GM21786 (cell line): ENCODE data around the gene NUP214.

Experiments
- ATAC-seq: cut with Tn5 transposase; IDR thresholded peaks from one replicate; pipeline ENCODE4 v1.9.1; 2021; ENCODE audit not compliant: unreplicated experiment

The NUP214 gene

DNA sequence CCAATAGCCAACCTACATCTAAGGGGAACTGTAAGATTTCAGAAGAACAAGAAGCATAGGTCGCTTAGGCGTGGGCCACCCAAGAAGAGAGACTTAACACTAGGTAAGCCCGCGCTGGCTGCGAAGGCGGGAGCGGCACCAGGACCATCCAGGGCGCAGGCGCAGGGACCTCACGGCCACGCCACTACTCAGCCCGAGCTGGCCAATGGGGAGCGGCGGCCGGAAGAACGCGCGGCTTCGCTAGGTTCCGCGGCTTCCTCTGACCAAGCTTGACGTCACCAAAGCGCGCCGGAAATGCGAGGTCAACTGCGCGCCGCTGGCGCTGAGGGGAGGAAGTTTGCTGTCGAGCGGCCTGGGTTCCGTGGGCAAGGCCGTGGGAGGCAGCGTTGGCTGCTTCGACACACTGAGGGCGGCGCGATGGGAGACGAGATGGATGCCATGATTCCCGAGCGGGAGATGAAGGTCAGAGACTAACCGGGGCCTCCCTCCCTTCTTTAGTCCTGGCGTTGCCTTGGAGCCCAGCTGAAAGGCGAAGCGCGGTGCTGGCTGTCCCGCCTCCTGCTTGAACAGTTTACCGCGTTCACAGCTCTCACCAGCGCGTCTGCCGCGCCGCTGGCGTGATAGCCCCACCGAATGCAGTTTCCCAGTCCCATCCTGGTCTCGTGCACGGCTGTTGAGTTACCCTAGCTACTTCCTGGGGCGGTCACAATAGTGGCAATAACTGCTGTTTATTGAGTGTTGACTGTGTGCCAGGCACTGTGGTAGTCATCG is at the start of gene NUP214:
TSS of gene NUP214 (plus strand) at position 299 of the 771 bp plus-strand sequence. CDS start at position 418, 119 bp downstream.
- peak; percentile 97 for ATAC-seq

DNA sequence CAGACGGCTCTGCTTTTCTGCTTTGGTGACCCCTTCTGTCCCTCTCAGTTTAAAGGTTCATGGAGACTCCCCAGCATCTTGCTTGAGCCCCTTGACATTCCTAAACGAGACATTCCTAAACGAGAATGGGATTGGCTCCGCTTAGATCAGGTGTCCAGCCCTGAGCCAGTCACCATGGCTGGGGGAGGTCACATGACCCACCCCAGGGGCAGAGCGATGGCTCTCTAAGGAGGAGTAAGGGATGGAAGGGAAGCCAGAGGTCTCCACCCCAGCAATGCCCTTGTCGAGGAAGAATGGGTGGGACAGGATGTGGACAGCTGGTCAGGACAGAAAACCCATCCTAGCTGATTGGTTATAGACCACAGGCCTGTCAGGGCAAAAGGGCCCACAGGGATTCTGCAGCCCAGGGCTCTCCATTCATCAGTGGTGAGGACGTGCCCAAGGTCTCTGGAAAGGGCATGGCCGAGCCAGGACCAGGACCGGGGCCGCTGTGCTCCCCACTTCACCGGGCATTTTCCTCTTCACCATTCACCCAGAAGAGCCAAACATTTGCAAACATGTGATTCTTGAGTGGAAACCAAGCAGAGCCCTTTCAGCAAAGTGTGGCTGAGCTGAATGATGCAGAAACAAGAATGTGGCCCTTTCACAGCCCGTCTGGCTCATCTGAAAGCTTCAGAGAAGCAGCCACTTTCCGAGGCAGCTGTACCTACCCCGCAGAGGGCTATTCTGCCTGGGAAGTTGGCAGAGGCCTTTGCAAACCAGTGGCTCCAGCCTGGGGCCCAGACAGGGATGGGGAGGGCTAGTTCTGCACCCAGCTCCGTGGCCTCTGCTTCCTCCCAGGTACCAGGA is 48.8 kb upstream of the NUP214 start:
- no peak for ATAC-seq

DNA sequence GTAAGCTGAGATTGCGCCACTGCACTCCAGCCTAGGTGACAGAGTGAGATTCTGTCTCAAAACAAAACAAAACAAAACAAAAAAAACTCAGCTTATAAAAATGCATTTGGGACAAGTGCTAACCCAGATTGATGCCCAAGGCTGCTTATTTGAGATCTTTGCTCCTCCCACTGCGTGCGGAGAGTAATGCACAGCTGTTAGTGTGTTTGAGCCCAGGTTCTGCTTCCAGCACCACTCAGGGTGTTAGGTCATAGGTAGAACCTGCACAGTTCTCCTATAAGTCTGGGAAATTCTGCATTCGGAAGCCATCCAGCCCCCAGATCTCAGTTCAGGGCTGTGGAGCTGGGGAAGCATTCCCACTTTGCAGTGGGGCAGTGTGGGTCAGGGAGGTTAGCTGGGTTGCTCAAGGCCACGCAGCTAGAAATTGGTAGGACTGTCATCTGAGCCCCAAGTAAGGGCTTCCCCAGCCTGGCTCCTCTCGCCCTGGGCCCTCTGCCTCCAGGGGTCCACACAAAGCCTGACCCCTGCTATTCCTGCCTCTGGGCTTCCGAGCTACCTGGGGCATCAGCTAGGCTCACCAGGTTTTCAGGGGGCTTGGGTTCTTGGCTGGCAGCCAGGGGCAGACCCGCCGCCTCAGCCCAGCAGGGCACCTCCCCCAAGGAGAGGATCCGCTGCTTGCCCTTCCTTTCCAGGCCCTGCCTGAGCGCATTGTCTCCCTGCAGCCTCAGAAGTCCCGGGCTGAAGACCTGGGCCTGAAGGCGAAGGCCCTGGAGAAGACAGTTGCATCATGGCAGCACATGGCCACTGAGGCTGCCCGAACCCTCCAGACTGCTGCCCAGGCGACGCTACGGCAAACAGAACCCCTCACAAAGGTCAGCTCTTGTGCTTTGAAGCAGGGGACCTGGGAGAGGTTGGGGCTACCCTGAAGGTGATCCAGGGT is 46.7 kb upstream of the NUP214 start:
- ATAC-seq = no peak

DNA sequence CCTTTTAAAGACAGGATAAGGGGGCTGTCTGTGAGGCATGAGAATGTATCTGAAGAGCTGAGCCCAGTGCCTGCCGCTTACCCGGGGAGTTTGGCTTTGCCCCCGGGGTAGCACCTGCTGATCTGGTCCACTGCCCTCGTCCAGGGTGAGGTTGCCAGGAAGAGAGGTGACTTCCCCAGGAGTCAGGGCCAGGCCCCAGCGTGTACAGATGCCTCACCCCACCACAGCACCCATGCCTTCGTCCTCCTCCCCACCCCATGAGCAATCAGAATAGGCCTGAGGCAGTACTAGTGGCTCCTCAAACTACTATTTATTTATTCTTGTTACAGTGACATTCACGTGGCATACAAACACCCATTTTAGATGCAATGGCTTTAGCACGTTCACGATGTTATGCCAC is 44.8 kb upstream of the NUP214 start:
- no peak for ATAC-seq

DNA sequence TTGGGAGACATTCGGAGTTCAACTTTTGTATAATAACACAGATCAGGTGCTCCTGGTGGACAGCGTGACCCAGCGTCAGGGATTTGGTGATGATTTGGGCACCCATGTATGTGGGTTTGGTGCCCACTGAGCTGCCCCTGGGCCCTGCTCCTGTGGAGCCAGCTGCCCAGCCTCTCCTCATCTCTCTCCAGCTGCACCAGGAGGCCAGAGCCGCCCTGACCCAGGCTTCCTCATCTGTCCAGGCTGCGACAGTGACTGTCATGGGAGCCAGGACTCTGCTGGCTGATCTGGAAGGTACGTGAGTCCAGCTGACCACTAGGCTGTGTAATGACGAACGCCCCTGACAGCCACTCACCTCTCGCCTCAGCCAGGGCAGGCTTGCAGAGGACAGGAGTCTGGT is 43.5 kb upstream of the NUP214 start:
- no peak for ATAC-seq

DNA sequence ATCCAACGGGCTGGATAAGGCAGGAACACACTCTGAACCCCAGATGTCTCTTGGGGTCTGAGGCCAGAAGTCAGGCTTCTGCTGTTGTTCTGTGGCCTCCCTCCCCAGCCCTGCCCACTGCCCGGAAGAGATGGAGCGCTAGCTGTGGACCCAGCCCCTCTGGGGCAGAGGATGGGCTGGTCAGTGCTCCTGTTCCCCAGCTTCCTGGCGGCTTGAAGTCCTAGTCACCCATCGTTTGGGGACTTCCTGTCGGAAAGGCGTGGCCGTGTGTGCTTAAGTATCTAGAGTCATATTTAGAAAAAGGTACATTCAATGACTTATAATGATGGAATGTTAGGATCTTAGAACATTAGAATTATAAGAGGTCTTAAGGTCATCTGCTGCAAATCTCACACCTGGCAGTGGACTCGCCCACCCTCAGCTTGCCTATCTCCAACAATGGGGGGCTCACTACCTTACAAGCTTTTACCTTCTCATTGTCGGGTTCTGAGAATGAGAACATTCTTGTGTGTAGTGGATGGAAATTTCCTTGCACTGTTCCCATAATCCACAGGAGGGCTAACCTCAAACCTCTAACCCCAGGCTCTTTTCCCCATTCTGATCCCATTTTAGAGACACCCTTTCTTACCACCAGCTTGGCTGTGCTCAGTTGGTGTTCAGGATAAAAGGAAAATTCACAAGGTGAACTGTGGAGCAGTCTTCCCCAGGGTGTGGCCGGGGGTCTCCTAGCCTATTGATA is 42.4 kb upstream of the NUP214 start:
- ATAC-seq = no peak

DNA sequence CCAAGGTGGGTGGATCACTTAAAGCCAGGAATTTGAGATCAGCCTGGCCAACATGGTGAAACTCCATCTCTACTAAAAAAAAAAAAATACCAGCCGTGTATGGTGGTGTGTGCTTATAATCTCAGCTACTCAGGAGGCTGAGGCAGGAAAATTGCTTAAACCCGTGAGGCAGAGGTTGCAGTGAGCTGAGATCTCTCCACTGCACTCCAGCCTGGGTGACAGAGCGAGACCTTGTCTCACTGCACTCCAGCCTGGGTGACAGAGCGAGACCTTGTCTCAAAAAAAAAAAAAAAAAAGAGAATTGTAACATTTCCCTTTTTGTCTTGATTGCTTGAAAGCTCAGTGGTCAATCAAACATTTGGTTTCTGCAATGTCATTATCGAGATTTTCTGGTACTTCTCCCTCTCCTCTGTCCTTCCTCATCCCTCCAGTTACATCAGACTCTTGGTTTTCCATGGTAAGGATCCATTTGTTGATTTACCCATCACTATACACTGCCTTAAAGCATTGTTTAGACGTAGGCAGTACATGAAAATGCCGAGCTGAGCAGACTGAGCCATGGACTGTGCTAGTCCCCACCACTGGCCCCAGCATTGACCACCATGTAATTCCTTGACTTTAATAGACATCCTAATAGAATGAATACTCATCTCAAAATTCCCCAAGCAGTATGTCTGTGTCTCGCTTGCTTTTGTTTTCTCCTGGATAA is 40.6 kb upstream of the NUP214 start:
- ATAC-seq = no peak

DNA sequence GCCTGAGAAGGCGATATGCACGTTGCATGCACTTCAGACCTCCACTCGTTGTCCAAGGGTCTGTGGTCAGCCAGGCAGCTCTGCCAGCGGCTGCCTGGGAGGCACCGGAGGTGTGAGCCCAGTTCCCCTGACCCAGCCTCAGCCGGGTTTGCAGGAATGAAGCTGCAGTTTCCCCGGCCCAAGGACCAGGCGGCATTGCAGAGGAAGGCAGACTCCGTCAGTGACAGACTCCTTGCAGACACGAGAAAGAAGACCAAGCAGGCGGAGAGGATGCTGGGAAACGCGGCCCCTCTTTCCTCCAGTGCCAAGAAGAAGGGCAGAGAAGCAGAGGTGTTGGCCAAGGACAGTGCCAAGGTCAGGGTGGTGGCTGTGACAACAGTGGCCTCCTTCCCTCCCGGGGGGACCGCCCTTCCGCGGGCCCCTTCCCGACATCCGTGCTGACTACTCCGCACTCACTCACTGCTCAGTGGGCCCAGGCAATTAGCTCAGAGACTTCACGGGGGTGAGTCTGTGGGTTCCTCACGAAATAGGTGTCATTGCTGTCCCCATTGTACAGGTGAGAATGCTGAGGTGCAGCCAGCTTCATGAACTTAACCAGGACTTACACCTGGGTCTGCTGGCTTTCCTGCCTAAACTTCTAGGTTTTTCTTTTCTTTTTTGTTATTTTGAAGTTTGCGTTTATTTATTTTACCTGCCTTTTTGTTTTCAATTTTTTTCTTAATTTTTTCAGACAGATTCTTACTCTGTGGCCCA is 39.8 kb upstream of the NUP214 start:
- ATAC-seq = no peak

DNA sequence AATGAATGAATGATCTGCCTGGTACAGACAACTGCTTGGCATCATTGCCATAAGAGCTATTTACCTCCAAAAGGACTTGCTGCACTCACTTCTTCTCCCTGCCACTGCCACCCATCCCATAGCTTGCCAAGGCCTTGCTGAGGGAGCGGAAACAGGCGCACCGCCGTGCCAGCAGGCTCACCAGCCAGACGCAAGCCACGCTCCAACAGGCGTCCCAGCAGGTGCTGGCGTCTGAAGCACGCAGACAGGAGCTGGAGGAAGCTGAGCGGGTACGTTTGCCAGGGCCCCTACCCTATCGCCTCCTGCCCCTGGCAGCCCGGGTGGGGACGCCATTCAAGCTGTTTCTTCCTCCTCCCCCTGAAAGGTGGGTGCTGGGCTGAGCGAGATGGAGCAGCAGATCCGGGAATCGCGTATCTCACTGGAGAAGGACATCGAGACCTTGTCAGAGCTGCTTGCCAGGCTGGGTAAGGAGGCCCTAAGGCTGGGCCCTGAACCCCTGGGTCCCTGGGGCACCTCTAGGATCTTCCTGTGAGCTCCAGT is 38.0 kb upstream of the NUP214 start:
- no peak for ATAC-seq

DNA sequence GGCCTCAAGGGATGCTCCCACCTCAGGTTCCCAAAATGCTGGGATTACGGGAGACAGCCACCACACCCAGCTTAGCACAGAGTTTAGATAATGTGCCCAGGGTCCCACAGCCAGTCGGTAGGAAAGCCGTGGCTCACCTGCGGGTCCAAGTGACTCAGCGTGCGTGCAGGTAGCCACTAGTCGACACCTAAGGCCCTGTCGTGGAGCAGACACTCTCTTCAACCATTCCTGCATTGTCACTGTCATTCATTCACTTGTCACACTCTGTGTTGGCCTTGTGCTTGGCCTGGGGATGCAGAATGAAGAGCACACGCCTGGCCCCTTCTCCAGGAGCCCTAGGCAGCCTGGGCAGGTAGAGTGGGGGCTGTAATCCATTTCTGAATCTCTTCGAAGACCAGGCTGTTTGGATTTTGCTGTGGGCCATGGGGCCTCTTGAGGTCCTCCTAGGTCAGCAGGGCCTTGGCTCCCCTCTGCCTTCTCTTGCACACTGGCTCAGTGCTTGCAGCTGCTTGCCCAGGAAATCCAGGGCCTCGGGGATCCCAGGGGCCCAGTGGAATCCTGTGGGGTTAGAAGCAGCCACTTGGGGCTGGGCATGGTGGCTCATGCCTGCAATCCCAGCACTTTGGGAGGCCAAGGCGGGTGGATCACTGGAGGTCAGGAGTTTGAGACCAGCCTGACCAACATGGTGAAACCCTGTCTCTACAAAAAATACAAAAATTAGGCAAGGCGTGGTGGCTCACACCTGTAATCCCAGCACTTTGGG is 35.2 kb upstream of the NUP214 start:
- no peak for ATAC-seq

DNA sequence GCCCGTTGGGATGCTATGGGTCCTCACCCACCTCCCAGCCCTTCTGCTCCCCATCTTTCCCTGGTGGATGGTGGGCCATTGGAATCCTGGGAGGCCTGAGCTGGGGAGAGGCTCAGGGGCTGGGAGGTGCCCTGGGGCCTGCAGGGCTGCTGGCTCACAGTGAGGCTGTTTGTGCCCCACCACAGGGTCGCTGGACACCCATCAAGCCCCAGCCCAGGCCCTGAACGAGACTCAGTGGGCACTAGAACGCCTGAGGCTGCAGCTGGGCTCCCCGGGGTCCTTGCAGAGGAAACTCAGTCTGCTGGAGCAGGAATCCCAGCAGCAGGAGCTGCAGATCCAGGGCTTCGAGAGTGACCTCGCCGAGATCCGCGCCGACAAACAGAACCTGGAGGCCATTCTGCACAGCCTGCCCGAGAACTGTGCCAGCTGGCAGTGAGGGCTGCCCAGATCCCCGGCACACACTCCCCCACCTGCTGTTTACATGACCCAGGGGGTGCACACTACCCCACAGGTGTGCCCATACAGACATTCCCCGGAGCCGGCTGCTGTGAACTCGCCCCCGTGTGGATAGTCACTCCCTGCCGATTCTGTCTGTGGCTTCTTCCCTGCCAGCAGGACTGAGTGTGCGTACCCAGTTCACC is 33.9 kb upstream of the NUP214 start:
- ATAC-seq = no peak

DNA sequence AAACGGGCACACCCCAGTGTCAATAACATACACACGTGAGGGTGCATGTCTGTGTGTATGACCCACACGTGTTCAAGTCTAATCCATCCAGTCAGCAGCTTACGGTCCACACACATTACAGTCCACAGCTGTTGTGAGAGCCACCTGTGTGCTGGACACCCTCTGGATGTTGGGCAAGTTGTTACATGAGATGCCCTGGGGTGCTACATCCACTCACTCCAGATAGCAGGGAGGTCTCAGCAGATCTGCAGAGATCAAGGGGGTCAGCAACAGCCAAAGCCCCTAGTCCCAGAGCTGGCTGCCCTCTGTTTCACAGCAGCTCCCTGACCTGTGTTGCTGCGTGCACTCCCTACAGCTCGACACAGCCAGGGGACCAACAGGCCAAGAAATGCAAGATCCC is 33.4 kb upstream of the NUP214 start:
- no peak for ATAC-seq

DNA sequence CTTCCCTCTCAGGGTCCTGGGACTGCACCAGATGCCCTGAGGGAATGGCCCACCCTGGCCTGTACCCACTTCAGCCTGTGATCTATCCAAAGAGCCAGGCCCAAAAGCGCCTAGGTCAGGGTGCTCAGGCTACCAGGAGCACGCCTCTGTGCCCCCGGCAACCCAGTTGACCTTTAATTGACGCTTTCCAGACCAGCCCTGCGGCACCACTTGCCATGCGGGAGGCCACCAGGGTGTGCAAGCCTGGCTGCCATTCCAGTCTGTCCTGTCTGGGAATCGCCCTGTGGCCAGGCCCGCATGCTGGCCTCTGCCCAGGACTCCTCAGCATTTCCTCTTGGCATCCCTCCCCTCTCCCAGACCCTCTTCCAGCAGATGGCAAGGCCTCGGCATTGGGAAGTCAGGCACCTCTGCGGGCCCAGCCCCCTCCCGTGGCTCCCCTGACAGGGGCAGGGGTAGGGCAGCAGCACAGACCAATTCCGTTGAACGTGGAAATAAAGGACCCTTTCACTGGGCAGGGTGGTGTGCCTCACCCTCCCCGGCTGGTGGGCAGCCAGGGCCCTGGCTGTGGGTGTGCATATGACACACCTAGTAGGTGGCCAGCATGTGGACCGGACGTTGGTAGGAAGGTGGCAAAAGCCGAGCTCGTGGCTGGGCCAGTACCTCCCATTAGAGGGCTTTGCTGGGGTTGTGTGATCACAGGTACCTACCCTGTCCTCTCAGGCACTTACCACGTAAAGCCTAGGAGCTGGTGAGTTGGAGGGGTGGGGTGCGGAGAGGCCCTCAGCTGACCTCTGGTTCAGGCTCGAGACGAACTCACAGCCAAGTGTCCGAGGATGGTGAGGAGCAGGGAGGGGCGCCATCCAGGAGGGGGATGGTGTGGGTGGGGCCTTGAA is 32.6 kb upstream of the NUP214 start:
- ATAC-seq = no peak

DNA sequence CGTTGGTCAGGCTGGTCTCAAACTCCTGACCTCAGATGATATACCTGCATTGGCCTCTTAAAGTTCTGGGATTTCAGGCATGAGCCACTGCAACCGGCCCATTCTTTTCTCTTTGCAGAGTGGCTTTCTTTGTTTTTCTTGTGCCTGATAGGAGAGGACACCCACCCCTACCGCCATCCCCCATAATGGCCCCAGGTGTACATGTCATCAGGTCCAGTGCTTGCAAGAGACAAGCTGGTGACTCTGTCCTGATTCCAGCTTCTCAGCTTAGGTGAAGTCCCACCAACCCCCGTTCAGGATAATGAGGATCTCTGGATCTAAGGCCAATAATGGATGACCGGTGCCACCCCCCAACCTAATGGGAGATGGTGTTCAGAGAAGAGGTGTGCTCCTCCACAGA is 31.4 kb upstream of the NUP214 start:
- no peak for ATAC-seq

DNA sequence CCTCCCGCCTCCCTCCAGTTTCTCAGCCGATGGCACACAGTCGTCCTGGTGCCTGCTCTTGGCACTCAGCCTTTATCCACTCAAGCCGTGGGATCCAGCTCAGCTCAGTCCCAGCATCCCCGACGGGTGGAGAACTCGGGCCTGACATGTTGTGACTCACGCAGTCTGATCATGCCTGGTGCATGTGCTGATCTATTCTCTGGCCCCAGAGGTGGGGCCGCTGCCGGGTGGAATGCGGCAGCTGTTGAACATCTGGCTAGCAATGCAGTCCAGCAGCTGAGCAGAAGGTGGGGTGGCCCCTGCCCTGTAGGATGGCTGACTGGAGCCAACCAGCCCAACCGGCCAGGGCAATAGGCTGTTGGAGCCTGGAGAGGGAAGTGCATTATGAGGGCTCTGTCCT is 30.8 kb upstream of the NUP214 start:
- ATAC-seq = no peak

DNA sequence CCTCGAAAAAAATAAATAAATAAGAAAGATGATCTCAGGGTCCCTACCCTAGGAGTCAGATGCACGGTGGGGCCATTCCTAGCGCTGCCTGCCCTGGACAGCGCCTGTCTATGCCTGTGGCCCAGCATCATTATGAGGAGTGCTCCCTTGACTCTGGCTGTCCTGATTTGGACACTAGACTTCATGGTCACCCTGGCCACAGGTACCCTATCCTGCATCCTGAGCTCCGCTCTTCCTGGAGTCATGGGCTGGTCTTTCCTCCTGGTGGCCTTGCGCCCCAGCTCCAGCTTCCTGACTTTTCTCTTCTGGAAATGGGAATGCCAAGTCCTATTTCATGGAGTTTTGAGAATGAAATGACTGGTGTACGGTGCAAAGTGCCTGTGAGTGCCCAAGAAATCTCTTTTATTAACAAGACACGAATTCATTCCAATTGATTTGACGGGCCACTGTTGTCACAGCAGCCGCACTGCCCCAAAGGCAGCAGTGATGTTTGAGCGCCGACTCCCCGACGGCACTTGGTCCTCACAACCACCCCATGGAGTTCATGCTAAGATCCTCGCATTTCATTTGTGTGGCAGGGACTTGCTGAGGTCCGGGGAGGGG is 29.6 kb upstream of the NUP214 start:
- ATAC-seq = no peak
